Testis (tissue), 2 donors: ENCODE results near the gene OOSP3.

Experiments used
- CTCF ChIP-seq, 3 experiments: fragments of 450-650 bp in 2 of 3; fragments of 200-600 bp in 1 of 3; sonication (generic) in 1 of 3; IDR thresholded peaks; one replicate each; pipeline ENCODE4 v1.5.1; 2016 to 2019; ENCODE audit warnings: antibody characterized with exemption in 3 of 3, mild to moderate bottlenecking in 2 of 3, moderate library complexity in 1 of 3
- POLR2A ChIP-seq: fragments of 450-650 bp; IDR thresholded peaks from one replicate; pipeline ENCODE4 v1.6.1; 2017; ENCODE audit warnings: antibody characterized with exemption, mild to moderate bottlenecking, moderate library complexity

GRCh38 chr11:59872076-59872475 lies 6.5 kb upstream of the OOSP3 start:
- TF ChIP-seq CTCF (IDR thresholded peaks at IDR 0.05) (no peak), POLR2A (no peak)
